Mesendoderm (in vitro differentiated cells): ENCODE measurements around the gene CRB2.

ENCODE experiments used
- DNase-seq: peaks from one replicate; pipeline ENCODE4 v3.0.0; 2013
- H2AK5ac ChIP-seq: 2 replicates; pipeline ENCODE4 v1.6.1; 2013; ENCODE audit warnings: low read length, inconsistent platforms
- H2BK120ac ChIP-seq: 2 replicates; pipeline ENCODE4 v1.6.1; 2013; ENCODE audit warnings: low read depth, mild to moderate bottlenecking, low read length, moderate library complexity, mixed read lengths
- H2BK15ac ChIP-seq: replicated peaks from 2 replicates; pipeline ENCODE4 v1.6.1; 2013; ENCODE audit warnings: low read depth, mild to moderate bottlenecking, moderate library complexity
- H2BK5ac ChIP-seq: 2 replicates; pipeline ENCODE4 v1.6.1; 2013; ENCODE audit warnings: low read length, inconsistent platforms
- H3K18ac ChIP-seq: 2 replicates; pipeline ENCODE4 v1.6.1; 2013; ENCODE audit warnings: mild to moderate bottlenecking, low read length, mixed read lengths
- H3K23ac ChIP-seq: one replicate; pipeline ENCODE4 v1.6.1; 2013; ENCODE audit warnings: low read length
- H3K27ac ChIP-seq: 2 replicates; pipeline ENCODE4 v1.5.1; 2013; ENCODE audit warnings: low read depth, mild to moderate bottlenecking, inconsistent platforms, low read length, moderate library complexity
- H3K27me3 ChIP-seq: 2 replicates; pipeline ENCODE4 v1.6.1; 2013; ENCODE audit warnings: low read length, control low read depth, mild to moderate bottlenecking, inconsistent platforms; ENCODE audit not compliant: insufficient read depth, poor library complexity
- H3K36me3 ChIP-seq: 2 replicates; pipeline ENCODE4 v1.6.1; 2013; ENCODE audit warnings: low read length, inconsistent platforms; ENCODE audit not compliant: control insufficient read depth, insufficient read depth
- H3K4ac ChIP-seq: one replicate; pipeline ENCODE4 v1.6.1; 2013; ENCODE audit warnings: low read depth, mild to moderate bottlenecking, low read length, moderate library complexity
- H3K4me1 ChIP-seq: 2 replicates; pipeline ENCODE4 v1.6.1; 2013; ENCODE audit warnings: low read depth, low read length, inconsistent platforms; ENCODE audit not compliant: control insufficient read depth
- H3K4me2 ChIP-seq: 2 replicates; pipeline ENCODE4 v1.6.1; 2013; ENCODE audit warnings: low read length
- H3K4me3 ChIP-seq: 2 replicates; pipeline ENCODE4 v1.5.1; 2013; ENCODE audit warnings: mild to moderate bottlenecking, low read length
- H3K56ac ChIP-seq: one replicate; pipeline ENCODE4 v1.6.1; 2013; ENCODE audit warnings: low read length
- H3K79me1 ChIP-seq: 2 replicates; pipeline ENCODE4 v1.6.1; 2013; ENCODE audit warnings: low read length, inconsistent platforms
- H3K79me2 ChIP-seq: 2 replicates; pipeline ENCODE4 v1.6.1; 2013; ENCODE audit warnings: mild to moderate bottlenecking, low read length; ENCODE audit not compliant: control insufficient read depth, insufficient read depth
- H3K9ac ChIP-seq: 2 replicates; pipeline ENCODE4 v1.6.1; 2013; ENCODE audit warnings: low read length, inconsistent platforms
- H4K5ac ChIP-seq: one replicate; pipeline ENCODE4 v1.6.1; 2013; ENCODE audit warnings: low read length
- H4K8ac ChIP-seq: one replicate; pipeline ENCODE4 v1.6.1; 2013; ENCODE audit warnings: low read depth, mild to moderate bottlenecking, control low read depth, low read length, moderate library complexity
- WGBS: extraction: QIAGEN DNeasy Blood & Tissue Kit; methylation state at CpG from one replicate; pipeline ENCODE4 v1.1.7; 2013; ENCODE audit warnings: low lambda C conversion rate, missing lambda C conversion rate; ENCODE audit not compliant: insufficient coverage; ENCODE audit errors: extremely low coverage; 5-methylcytosine and 5-hydroxymethylcytosine counted together

Gene CRB2

GRCh38 chr9:123349691-123350480 is 6.1 kb upstream of the CRB2 start:
- H3K4me3 ChIP-seq: no peak overlapping the region
- H3K79me2 ChIP-seq: no peaks in the 10 kb centered on the region
- H3K27ac ChIP-seq: no peak overlapping the region
- no peak overlapping the region for H2BK5ac ChIP-seq
- H4K8ac ChIP-seq: no peak overlapping the region
- no peak overlapping the region for H3K9ac ChIP-seq
- no peak overlapping the region for H3K23ac ChIP-seq
- H2AK5ac ChIP-seq: no peak overlapping the region
- H3K18ac ChIP-seq: no peak overlapping the region
- H3K36me3 ChIP-seq: no peaks in the 10 kb centered on the region
- H2BK120ac ChIP-seq: no peak overlapping the region
- H2BK15ac ChIP-seq: no peak overlapping the region
- peak overlapping the region; percentile 70 for H3K56ac ChIP-seq
- H3K79me1 ChIP-seq: no peaks in the 10 kb centered on the region
- peak; percentile 86 for DNase-seq
- no peaks in the 10 kb centered on the region for H3K27me3 ChIP-seq
- no peak overlapping the region for H3K4ac ChIP-seq
- H3K4me2 ChIP-seq: peak overlapping the region; percentile 46
- WGBS: no CpG with 5 or more reads among the region's 16 CpGs
- H3K4me1 ChIP-seq: no peaks in the 10 kb centered on the region
- no peak overlapping the region for H4K5ac ChIP-seq

GRCh38 chr9:123350590-123351310 is 5.2 kb upstream of the CRB2 start:
- Histone ChIP-seq H2BK120ac (no peak overlapping the region), H3K4me3 (no peak overlapping the region), H3K27me3 (no peaks in the 10 kb centered on the region), H4K5ac (no peak overlapping the region), H3K23ac (no peak overlapping the region), H3K36me3 (no peaks in the 10 kb centered on the region), H3K79me1 (no peaks in the 10 kb centered on the region), H3K4me1 (no peaks in the 10 kb centered on the region), H2AK5ac (no peak overlapping the region), H3K79me2 (no peaks in the 10 kb centered on the region), H3K4ac (no peak overlapping the region), H3K27ac (no peak overlapping the region), H2BK15ac (no peak overlapping the region), H3K18ac (no peak overlapping the region), H3K9ac (no peak overlapping the region), H2BK5ac (no peak overlapping the region), H3K56ac (no peak overlapping the region), H4K8ac (no peak overlapping the region), H3K4me2 (no peak overlapping the region)
- DNase-seq: no peak
- WGBS: no CpG with 5 or more reads among the region's 8 CpGs

- Histone ChIP-seq H3K56ac (no peak overlapping the region), H3K4ac (no peak overlapping the region), H3K4me3 (no peak overlapping the region), H4K8ac (no peak overlapping the region), H3K36me3 (no peaks in the 10 kb centered on the region), H2BK120ac (no peak overlapping the region), H3K4me2 (no peak overlapping the region), H3K27me3 (no peaks in the 10 kb centered on the region), H3K18ac (no peak overlapping the region), H2AK5ac (no peak overlapping the region), H3K23ac (no peak overlapping the region), H4K5ac (no peak overlapping the region), H2BK5ac (no peak overlapping the region), H2BK15ac (no peak overlapping the region), H3K9ac (no peak overlapping the region), H3K27ac (no peak overlapping the region), H3K4me1 (no peaks in the 10 kb centered on the region), H3K79me1 (no peaks in the 10 kb centered on the region), H3K79me2 (no peaks in the 10 kb centered on the region)
- no peak for DNase-seq
- WGBS: no CpG with 5 or more reads among the region's 4 CpGs
Measured at GRCh38 chr9:123353041-123353440, 3.0 kb upstream of the CRB2 start.

- no peaks in the 10 kb centered on the region for H3K27me3 ChIP-seq
- no peak overlapping the region for H3K4ac ChIP-seq
- H3K79me1 ChIP-seq: no peaks in the 10 kb centered on the region
- peak; percentile 83 for DNase-seq
- peak overlapping the region; percentile 37 for H3K9ac ChIP-seq
- H3K79me2 ChIP-seq: no peaks in the 10 kb centered on the region
- no peak overlapping the region for H2AK5ac ChIP-seq
- peak overlapping the region; percentile 72 for H3K56ac ChIP-seq
- no peak overlapping the region for H3K27ac ChIP-seq
- no peak overlapping the region for H4K5ac ChIP-seq
- no peak overlapping the region for H3K4me2 ChIP-seq
- no peak overlapping the region for H4K8ac ChIP-seq
- H2BK120ac ChIP-seq: no peak overlapping the region
- no peaks in the 10 kb centered on the region for H3K4me1 ChIP-seq
- no peak overlapping the region for H3K4me3 ChIP-seq
- H3K18ac ChIP-seq: no peak overlapping the region
- H3K36me3 ChIP-seq: no peaks in the 10 kb centered on the region
- no peak overlapping the region for H2BK15ac ChIP-seq
- WGBS: no CpG with 5 or more reads among the region's 20 CpGs
- no peak overlapping the region for H3K23ac ChIP-seq
- no peak overlapping the region for H2BK5ac ChIP-seq
Measured at GRCh38 chr9:123353984-123354591, 1.9 kb upstream of the CRB2 start.

- no peak overlapping the region for H3K23ac ChIP-seq
- H3K56ac ChIP-seq: no peak overlapping the region
- H3K4me1 ChIP-seq: no peaks in the 10 kb centered on the region
- no peak overlapping the region for H2BK15ac ChIP-seq
- H3K4ac ChIP-seq: no peak overlapping the region
- H3K36me3 ChIP-seq: no peaks in the 10 kb centered on the region
- H3K4me2 ChIP-seq: no peak overlapping the region
- H3K27me3 ChIP-seq: no peaks in the 10 kb centered on the region
- H4K8ac ChIP-seq: no peak overlapping the region
- no CpG with 5 or more reads among the region's 9 CpGs for WGBS
- no peak overlapping the region for H3K9ac ChIP-seq
- no peaks in the 10 kb centered on the region for H3K79me1 ChIP-seq
- no peak overlapping the region for H2AK5ac ChIP-seq
- H4K5ac ChIP-seq: no peak overlapping the region
- no peak overlapping the region for H2BK5ac ChIP-seq
- H3K18ac ChIP-seq: no peak overlapping the region
- peak; percentile 71 for DNase-seq
- no peak overlapping the region for H2BK120ac ChIP-seq
- H3K27ac ChIP-seq: no peak overlapping the region
- H3K4me3 ChIP-seq: no peak overlapping the region
- H3K79me2 ChIP-seq: no peaks in the 10 kb centered on the region
Measured at GRCh38 chr9:123354806-123355508, 1.0 kb upstream of the CRB2 start.
